Kidney (tissue), 14 donors: Measurements from ENCODE around the gene SPATA2. TPM values are rescaled to one million over a fixed set of nuclear protein-coding genes. Genes with fewer than 3 reads are reported as not detected.
"Not testable (repeated sequence)": the region's sequence is repeated elsewhere in the genome, so short reads cannot be mapped to it uniquely, and the experiment has no call there.

Experiments
- DNase-seq, 5 donors: peaks; one replicate each; pipeline ENCODE4 v3.0.0-alpha.2; 2013 to 2020
- FAIRE-seq: peaks from 2 replicates; lab custom pipeline; 2012; peaks lifted over from hg19 to GRCh38; lab: Jason Lieb, UNC
- H3K27ac ChIP-seq, 2 donors: one replicate each; pipeline ENCODE4 v1.7.0; 2013; ENCODE audit warnings: low read depth in 2 of 2, low read length in 2 of 2, inconsistent platforms in 1 of 2
- H3K27me3 ChIP-seq: one replicate; pipeline ENCODE4 v1.7.1; 2013; ENCODE audit warnings: low read length, inconsistent platforms; ENCODE audit not compliant: control insufficient read depth, insufficient read depth
- H3K36me3 ChIP-seq, 3 donors: one replicate each; pipeline versions ENCODE4 v1.7.0 to v1.7.1; 2013; ENCODE audit warnings: low read length in 3 of 3, control low read depth in 1 of 3, inconsistent platforms in 1 of 3; ENCODE audit not compliant: insufficient read depth in 3 of 3, control insufficient read depth in 2 of 3
- H3K4me1 ChIP-seq, 3 donors: one replicate each; pipeline versions ENCODE4 v1.7.0 to v1.7.1; 2013; ENCODE audit warnings: low read length in 3 of 3, inconsistent platforms in 1 of 3, low read depth in 1 of 3; ENCODE audit not compliant: control insufficient read depth in 2 of 3, insufficient read depth in 2 of 3
- H3K4me3 ChIP-seq, 3 donors: one replicate each; pipeline versions ENCODE4 v1.7.0 to v1.8.1; 2013; ENCODE audit warnings: low read length in 3 of 3, control low read depth in 1 of 3, inconsistent platforms in 1 of 3
- H3K9ac ChIP-seq, 3 donors: one replicate each; pipeline versions ENCODE4 v1.7.0 to v1.7.1; 2013; ENCODE audit warnings: low read length in 3 of 3, control low read depth in 1 of 3, inconsistent platforms in 1 of 3
- H3K9me3 ChIP-seq, 3 donors: one replicate each; pipeline versions ENCODE4 v1.7.0 to v1.7.1; 2013; ENCODE audit warnings: low read length in 3 of 3, control low read depth in 1 of 3, inconsistent platforms in 1 of 3; ENCODE audit not compliant: control insufficient read depth in 2 of 3, insufficient read depth in 1 of 3
- intact Hi-C: fragments of 100-400 bp; cut with DNase I; formaldehyde crosslinking; loops from one replicate; pipeline ENCODE4 v1.11.1; 2022
- polyA plus RNA-seq: library from polyadenylated mRNA; stranded (reverse); fragments of 350-450 nt; fragmentation: Illumina TruSeq; extraction: RNeasy Lipid Tissue Mini Kit (QIAGEN cat#74804); gene quantifications from one replicate; pipeline ENCODE4 v1.2.3, GENCODE V29; 2014; ENCODE audit warnings: low read depth, low replicate concordance; ENCODE audit not compliant: insufficient read depth
- total RNA-seq: library from RNA; stranded (reverse); fragmentation: NEBNext Ultra II Directional; extraction: Animal tissue kit (Norgen Biotek cat#: 25700); gene quantifications from one replicate; pipeline ENCODE4 v1.2.1, GENCODE V29; 2021
- TF ChIP-seq, protein P1 (sequence below): IDR thresholded peaks from 3 replicates; pipeline ENCODE4 v1.5.1; 2012; ENCODE audit warnings: mild to moderate bottlenecking, moderate library complexity, borderline replicate concordance; ENCODE audit not compliant: insufficient read depth; ENCODE audit errors: extremely low read depth
- donor health status: control.
- donor health status: control.
- donor health status: control.
- donor health status: control.
- donor health status: control.
- donor health status: DM: yes; HTN: yes; CAD: no.
- donor health status: Normal renal cell carcinoma (clear cell type).

Gene SPATA2
- total and polyA plus RNA-seq, 2 donors from 2014 or later: 5.8 to 9.0 TPM

DNA sequence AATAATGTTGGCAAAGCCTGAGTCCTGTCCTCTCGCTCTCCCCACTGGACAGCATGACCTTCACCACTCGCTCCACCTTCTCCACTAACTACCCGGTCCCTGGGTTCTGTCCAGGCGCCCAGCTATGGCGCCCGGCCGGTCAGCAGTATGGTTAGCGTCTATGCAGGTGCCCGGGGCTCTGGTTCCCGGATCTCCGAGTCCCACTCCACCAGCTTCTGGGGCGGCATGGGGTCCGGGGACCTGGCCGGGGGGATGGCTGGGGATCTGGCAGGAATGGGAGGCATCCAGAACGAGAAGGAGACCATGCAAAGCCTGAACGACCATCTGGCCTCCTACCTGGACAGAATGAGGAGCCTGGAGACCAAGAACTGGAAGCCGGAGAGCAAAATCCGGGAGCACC, 41.4 kb upstream of the SPATA2 start:
- Histone ChIP-seq H3K4me1 (no peaks in the 10 kb centered on the region), H3K9me3 (no peaks in the 10 kb centered on the region), H3K9ac (no peak overlapping the region), H3K36me3 (peaks cover 0 to 24% (median 21%) of the 10 kb centered on the region in 3 donors), H3K27me3 (no peaks in the 10 kb centered on the region), H3K4me3 (no peak overlapping the region), H3K27ac (no peak overlapping the region)
- TF ChIP-seq, protein P1, sequence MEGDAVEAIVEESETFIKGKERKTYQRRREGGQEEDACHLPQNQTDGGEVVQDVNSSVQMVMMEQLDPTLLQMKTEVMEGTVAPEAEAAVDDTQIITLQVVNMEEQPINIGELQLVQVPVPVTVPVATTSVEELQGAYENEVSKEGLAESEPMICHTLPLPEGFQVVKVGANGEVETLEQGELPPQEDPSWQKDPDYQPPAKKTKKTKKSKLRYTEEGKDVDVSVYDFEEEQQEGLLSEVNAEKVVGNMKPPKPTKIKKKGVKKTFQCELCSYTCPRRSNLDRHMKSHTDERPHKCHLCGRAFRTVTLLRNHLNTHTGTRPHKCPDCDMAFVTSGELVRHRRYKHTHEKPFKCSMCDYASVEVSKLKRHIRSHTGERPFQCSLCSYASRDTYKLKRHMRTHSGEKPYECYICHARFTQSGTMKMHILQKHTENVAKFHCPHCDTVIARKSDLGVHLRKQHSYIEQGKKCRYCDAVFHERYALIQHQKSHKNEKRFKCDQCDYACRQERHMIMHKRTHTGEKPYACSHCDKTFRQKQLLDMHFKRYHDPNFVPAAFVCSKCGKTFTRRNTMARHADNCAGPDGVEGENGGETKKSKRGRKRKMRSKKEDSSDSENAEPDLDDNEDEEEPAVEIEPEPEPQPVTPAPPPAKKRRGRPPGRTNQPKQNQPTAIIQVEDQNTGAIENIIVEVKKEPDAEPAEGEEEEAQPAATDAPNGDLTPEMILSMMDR: no peak
- intact Hi-C loops: no loop called here
- FAIRE-seq: no peak
- DNase-seq: no peak

DNA sequence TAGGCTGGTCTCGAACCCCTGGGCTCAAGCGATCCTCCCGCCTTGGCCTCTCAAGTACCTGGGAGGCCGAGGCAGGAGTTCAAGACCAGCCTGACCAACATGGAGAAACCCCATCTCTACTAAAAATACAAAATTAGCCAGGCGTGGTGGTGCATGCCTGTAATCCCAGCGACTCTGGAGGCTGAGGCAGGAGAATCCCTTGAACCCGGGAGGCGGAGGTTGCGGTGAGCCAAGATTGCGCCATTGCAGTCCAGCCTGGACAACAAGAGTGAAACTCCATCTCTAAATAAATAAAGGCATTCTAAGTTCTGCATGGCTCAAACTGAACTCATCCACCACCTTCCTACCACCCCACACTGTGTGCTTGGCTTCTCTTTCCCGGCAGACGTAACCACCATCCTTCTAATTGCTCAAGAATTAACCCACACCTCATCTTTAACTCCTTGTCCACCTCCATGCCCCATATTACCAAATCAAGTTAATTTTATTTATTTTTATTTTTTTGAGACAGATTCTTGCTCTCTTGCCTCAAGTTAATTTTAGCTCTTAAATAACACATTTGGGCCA, 40.6 kb upstream of the SPATA2 start:
- H3K9me3 ChIP-seq, H3K9ac ChIP-seq, intact Hi-C loops, H3K4me1 ChIP-seq, FAIRE-seq, H3K27ac ChIP-seq, DNase-seq, H3K27me3 ChIP-seq, H3K4me3 ChIP-seq: not testable (repeated sequence)
- peaks cover 0 to 32% (median 24%) of the 10 kb centered on the region in 3 donors for H3K36me3 ChIP-seq

DNA sequence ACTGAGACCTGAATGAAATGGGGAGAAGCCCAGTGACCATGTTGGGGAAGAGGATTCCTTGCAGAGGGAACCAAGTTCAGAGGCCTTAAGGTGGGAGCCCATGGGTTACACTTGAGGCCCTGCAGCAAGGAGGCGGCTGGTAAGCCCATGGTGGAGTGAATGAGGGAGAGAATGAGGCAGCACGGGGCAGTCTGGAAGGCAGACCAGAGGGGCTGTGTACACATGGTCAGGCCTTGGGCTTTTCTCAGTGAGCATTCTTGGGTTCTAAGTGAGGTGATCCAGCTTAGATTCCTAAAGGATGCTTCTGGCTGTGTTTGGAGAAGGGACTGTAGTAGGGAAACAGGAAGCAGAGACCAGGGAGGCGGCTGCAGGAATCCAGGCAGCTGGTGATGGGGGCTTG, 39.8 kb upstream of the SPATA2 start:
- intact Hi-C loops: no loop called here
- Histone ChIP-seq H3K4me1 (no peaks in the 10 kb centered on the region), H3K9ac (no peak overlapping the region), H3K36me3 (peaks cover 0 to 40% (median 24%) of the 10 kb centered on the region in 3 donors), H3K4me3 (no peak overlapping the region), H3K27ac (no peak overlapping the region), H3K27me3 (no peaks in the 10 kb centered on the region), H3K9me3 (no peaks in the 10 kb centered on the region)
- FAIRE-seq (no peak), DNase-seq (no peak)
- TF ChIP-seq, protein P1: no peak

DNA sequence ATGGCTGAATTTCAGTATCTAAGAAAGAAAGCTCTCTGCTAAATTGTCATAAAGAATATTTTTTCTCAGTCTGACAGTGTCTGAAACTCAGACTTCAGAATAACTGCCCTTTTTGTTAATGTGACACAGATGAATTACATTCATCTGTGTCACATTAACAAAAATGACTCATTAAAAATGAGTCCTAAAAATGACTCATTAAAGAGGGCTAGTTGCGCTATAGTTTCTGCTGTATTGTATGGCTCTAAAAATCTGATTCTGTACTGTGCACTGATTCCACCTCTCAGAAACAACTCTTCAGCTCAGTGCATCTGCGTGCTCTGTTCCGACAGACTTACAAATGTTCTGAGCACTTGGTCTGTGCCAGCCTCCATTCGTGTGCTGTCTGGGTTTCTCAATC, 35.8 kb upstream of the SPATA2 start:
- intact Hi-C loops: no loop called here

More for the DNA sequence above, 35.8 kb upstream of the SPATA2 start:
- H3K9ac ChIP-seq: no peak overlapping the region
- TF ChIP-seq, protein P1: no peak
- no peak overlapping the region for H3K27ac ChIP-seq
- no peak for DNase-seq
- no peaks in the 10 kb centered on the region for H3K27me3 ChIP-seq
- H3K4me1 ChIP-seq: no peaks in the 10 kb centered on the region
- H3K36me3 ChIP-seq: peaks cover 0 to 64% (median 42%) of the 10 kb centered on the region in 3 donors
- no peak overlapping the region for H3K4me3 ChIP-seq
- FAIRE-seq: no peak
- H3K9me3 ChIP-seq: no peaks in the 10 kb centered on the region
